AG04450 (cell line): ENCODE results near the gene VPREB3. TPM values are rescaled to one million over a fixed set of nuclear protein-coding genes. Genes with fewer than 3 reads are reported as not detected.

Experiments used
- CTCF ChIA-PET: fragments of 300-600, 350-600 bp; formaldehyde crosslinking; extraction: SDS; loops from one replicate; lab custom pipeline; 2022; ENCODE audit warnings: antibody characterized with exemption, inconsistent platforms; lab: Charles Lee
- POLR2A ChIA-PET: fragments of 350-600 bp; formaldehyde crosslinking; extraction: SDS; loops from one replicate; lab custom pipeline; 2021; ENCODE audit warnings: antibody characterized with exemption, inconsistent platforms; lab: Yijun Ruan, JAX
- DNase-seq: peaks from one replicate; pipeline ENCODE4 v3.0.0-alpha.2; 2011; ENCODE audit warnings: low read depth, low spot score
- H3K27ac ChIP-seq: one replicate; pipeline ENCODE4 v1.5.1; 2012; ENCODE audit warnings: low read depth, low read length, control low read depth
- H3K27me3 ChIP-seq: one replicate; pipeline ENCODE4 v1.6.0; 2012; ENCODE audit warnings: low read length; ENCODE audit not compliant: control insufficient read depth, insufficient read depth
- H3K4me3 ChIP-seq: 2 replicates; pipeline ENCODE4 v1.5.1; 2011; ENCODE audit warnings: mild to moderate bottlenecking, low read depth, low read length, control low read depth
- H3K9me3 ChIP-seq: 2 replicates; pipeline ENCODE4 v1.5.1; 2012; ENCODE audit warnings: low read length; ENCODE audit not compliant: control insufficient read depth, insufficient read depth
- CTCF ChIP-seq: IDR thresholded peaks from 2 replicates; pipeline ENCODE4 v1.5.1; 2011; ENCODE audit warnings: low read depth, low read length, control low read depth, inconsistent platforms
- polyA plus RNA-seq: library from polyadenylated mRNA; depleted of rRNA; stranded (reverse); fragments of >200 nt; gene quantifications from 2 replicates; pipeline ENCODE4 v1.2.3, GENCODE V29; 2011

VPREB3 gene
- polyA plus RNA-seq, 1 experiment, result not detected

DNA sequence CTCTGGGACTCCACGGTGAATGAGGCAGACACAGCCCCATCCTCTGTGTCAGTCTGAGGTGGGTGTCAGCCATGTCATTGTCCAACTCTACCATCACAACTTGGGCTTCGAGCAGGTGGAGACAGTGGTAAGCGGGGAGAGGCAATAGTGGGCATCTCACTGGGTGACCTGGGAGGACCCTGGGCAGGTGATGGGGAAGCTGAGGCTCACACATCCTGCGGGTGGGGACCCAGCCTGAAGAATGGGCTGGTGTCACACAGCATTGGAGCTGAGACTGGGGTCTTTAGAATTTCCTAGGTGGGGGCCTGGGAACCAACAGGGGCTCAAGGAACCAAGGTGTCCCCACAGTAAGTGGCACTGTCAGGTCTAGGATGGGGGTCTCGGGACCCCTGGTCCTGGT, 25.5 kb upstream of the VPREB3 start:
- Histone ChIP-seq H3K4me3 (no peak overlapping the region), H3K9me3 (no peaks in the 10 kb centered on the region), H3K27ac (no peak overlapping the region), H3K27me3 (no peaks in the 10 kb centered on the region)
- POLR2A ChIA-PET, result interaction anchor here (1.5 kb wide), 1 partner anchor 13 kb away, joined by 3 read pairs; no protein-coding TSS in a partner anchor
- CTCF ChIA-PET, result no interaction called here
- no peak for DNase-seq
- no peak for TF ChIP-seq CTCF

- CTCF ChIA-PET, result no interaction called here
These were observed 24.9 kb upstream of the VPREB3 start for GRCh38 chr22:23779083-23779482.

DNA sequence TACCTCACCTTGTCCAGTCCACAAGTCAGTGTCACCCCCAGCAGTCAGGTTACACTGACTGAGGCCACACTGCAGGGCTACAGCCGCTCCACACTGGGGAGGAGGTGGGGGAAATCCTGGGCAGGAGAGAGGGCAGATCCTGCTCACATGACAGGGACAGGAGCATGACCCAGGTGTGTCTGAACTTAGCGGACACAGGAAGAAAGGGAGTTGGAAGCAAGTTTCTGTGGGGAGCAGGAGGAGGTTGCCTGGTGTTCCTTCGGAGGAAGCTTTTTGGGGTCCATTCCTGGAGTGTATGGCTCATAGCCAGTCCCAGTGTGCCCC, 24.3 kb upstream of the VPREB3 start:
- no peak for TF ChIP-seq CTCF
- CTCF ChIA-PET, result interaction anchor here (1.1 kb wide), 1 partner anchor 10 kb away, joined by 3 read pairs; no protein-coding TSS in a partner anchor
- POLR2A ChIA-PET, result interaction anchor here (1.5 kb wide), 1 partner anchor 14 kb away, joined by 3 read pairs; no protein-coding TSS in a partner anchor
- DNase-seq, result no peak
- no peaks in the 10 kb centered on the region for H3K27me3 ChIP-seq
- no peaks in the 10 kb centered on the region; the same call in 1 of the 2 replicates for H3K9me3 ChIP-seq
- H3K27ac ChIP-seq, result no peak overlapping the region
- H3K4me3 ChIP-seq, result no peak overlapping the region

More at GRCh38 chr22:23779083-23779482, 24.9 kb upstream of the VPREB3 start:
- no peak for DNase-seq
- H3K9me3 ChIP-seq, result no peaks in the 10 kb centered on the region
- no peak overlapping the region for H3K27ac ChIP-seq
- TF ChIP-seq CTCF, result no peak
- no peaks in the 10 kb centered on the region for H3K27me3 ChIP-seq
- no peak overlapping the region for H3K4me3 ChIP-seq
- POLR2A ChIA-PET, result interaction anchor here (1.5 kb wide), 1 partner anchor 14 kb away, joined by 3 read pairs; no protein-coding TSS in a partner anchor

DNA sequence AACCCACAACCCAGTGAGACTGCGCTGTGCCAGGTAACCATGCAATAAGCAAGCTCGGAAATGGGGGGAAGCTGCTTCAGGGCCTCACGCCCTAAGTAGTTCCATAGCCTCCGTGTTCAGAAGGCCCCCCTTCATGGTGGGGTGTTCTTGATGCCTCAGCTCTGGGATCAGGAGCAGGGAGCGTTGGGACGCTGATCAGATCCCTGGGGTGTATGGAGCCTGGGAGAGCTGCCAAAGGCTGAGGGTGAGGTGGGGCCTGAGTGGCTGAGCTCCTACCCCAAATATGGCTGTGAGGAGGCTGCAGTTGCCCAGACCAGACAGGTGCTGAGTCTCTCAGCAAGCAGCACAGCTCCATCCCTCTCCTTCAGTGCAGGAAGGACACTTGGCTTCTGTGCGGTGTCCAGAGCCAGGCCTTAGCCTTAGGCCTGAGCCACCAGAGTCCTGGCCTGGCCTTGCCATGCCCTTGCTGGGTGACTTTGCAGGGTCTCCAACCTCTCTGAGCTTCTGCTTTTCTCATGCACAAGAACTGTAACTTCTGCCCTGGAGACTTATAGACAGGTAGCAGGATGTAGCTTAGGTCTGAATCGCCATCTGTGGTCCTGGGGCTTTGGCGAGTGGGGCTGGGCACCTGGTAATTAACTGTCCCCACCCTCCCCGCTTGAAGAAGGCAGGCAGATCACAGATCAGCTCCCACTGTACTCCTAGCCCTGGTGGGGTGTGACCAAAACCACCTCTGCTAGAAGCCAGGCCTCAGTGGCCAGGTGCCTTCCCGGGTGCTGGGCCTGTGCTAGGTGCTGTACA, 23.8 kb upstream of the VPREB3 start:
- no peak for DNase-seq
- Histone ChIP-seq H3K9me3 (no peaks in the 10 kb centered on the region; the same call in 1 of the 2 replicates), H3K27ac (no peak overlapping the region), H3K27me3 (no peaks in the 10 kb centered on the region), H3K4me3 (no peak overlapping the region)
- CTCF ChIA-PET, result interaction anchor here (1.1 to 1.5 kb wide), 2 partner anchors 9 to 10 kb away, joined by 3 read pairs; partner anchors contain the start of gene CHCHD10
- no peak for TF ChIP-seq CTCF
- POLR2A ChIA-PET, result interaction anchor here (0.7 to 1.5 kb wide), 2 partner anchors 9 to 15 kb away, joined by 3 to 5 read pairs; partner anchors contain the start of gene SMARCB1
